Activated gamma-delta T cell treated with Interleukin-2 at 50 U/mL for 16 hours (primary cell): ENCODE results near the gene ADCY3.

Experiments used
- DNase-seq: peaks from one replicate; pipeline ENCODE4 v3.0.0-alpha.2; 2020

Gene ADCY3

DNA sequence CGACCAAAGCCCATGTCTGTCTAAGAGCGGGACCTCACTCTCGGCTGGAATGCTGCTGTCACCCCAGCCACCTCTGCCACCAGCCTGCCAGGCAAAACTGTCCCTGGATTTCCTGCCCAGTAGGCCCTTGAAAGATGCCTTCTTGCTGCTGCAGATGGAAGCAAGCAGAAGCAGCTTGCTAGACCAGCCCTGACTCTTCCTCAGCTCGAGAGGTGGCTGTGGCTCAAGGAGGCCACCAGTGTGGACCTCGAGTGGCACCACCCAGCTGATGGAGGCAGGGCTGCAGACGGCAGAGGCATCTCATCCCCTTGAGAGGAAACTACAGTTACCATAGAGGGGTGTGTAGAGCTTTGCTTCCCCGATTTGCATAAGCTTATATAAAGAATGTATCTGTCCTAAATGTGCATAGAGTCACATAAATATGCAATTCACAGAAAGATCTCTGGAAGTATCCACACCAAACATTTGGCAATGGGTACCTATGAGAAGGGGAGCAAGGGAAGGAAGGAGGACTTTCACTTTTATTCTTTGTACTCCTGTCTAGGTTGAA lies 20.6 kb downstream of the ADCY3 start:
- no peak for DNase-seq

DNA sequence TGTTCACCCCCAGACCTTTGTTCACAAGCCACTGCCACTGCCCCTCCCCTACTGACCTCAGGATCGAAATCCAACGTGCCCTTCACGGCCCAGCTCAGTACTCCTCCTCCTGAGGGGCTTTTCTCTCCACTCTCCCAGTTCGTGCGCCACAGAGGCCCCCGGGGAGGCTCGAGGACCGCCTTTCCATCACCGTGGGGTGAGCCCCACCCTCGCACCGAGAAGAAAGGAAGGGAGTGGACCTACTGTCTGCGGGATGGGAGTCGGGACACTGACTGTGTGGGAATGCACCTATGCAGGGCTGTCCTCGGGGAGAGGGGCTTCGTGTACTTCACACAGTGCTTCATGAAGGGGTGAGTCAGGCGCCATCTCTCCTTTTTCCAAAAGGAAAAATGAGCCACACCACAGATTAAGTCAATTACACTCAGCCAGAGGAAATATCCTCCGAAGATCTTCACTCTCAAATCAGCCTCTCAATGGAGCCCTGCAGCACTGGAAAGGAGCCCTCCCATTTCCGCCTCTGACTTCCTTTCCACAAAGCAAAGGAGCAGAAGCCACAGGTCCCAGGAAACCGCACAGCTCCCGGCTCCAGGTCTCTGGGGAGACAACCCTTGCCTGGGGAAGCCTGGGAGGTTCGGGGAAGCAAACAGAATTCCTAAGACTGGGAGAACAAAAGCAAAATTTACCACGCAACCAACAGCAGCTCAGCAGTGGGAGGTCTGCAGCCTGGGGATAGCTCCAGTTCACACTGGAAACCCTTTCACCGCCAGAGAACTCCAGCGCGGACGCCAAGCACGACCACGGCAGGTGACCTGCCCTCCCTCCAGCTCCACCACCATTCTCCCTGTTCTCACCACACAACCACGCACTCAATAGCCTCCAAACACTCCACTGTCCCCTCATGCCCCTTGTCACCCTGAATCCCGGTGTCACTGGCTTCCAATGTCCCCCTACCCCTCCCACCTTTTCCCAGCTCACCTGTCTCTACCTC lies 21.6 kb downstream of the ADCY3 start:
- DNase-seq, result no peak

DNA sequence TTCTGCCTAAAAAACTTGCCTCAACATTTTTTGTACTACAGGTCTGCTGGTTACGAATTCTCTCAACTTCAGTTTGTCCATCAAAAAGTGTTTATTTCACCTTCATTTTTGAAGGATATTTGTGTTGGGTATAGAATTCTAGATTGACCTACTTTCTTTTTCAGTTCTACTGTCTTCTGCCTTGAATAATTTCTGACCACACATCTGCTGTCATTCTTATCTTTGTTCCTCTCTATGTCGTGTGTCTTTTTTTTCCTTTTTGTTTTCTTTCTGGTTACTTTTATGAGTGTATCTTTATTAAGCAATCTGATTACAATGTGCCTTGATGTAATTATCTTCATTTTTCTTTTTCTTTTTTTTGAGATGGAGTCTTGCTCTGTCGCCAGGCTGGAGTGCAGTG lies 25.3 kb downstream of the ADCY3 start:
- no peak for DNase-seq

DNA sequence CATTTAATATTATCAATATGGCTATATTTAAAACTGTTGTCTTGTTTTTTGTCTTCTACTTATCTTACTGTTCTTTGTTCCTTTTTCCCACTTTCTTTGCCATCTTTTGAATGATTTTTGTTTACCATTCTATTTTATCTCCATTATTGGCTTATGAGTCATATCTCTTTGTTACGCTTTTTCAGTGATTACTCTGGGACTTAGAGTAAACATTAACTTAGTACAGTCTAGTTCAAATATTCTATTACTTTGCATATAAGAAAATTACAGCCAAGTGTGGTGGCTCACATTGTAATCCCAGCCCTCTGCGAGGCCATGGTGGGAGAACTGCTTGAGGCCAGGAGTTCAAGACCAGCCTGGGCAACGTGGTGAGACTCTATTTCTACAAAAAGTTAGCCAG lies 26.1 kb downstream of the ADCY3 start:
- DNase-seq, result no peak

DNA sequence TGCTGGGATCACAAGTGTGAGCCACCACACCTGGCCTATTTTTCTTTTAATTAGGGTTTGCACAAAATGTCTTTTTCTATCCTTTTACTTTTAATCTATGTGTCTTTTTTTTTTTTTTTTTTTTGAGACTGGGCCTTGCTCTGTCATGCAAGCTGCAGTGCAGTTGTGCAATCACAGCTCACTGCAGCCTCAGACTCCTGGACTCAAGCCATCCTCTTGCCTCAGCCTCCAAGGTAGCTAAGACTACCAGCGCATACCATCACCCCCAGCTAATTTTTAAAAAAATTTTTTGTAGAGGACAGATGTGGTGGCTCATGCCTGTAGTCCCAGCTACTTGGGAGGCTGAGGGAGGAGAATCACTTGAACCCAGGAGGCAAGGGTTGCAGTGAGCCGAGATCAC lies 27.1 kb downstream of the ADCY3 start:
- DNase-seq, result no peak

DNA sequence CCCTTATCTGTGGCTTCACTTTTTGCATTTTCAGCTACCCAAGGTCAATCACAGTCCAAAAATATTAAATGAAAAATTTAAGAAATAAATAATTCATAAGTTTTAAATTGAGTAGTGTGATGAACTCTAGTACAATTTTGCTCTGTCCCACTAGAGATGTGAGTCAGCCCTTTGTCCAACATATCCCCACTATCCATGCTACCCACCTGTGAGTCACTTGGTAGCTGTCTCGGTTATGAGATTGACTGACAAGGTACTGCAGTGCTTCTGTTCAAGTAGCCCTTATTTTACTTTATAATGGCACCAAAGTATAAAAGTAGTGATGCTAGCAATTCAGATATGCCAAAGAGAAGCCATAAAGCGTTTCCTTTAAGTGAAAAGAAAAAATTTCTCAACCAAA lies 28.8 kb downstream of the ADCY3 start:
- no peak for DNase-seq

DNA sequence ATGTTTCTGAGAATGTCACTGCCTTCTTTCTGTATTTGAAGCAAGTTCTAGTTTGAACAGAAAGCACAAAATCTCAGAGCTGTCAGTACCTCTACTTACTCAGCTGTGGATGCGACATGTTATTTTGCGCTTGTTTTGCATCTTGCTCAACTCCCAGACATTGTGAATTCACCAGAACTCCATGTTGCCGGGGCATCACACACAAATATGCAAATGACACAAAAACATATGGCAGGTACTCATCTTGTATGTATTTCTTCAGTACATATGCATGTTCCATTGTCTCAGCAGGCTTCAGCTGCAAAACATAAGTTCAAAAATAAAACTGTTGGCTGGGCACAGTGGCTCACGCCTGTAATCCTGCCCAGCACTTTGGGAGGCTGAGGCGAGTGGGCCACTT lies 30.8 kb downstream of the ADCY3 start:
- no peak for DNase-seq

DNA sequence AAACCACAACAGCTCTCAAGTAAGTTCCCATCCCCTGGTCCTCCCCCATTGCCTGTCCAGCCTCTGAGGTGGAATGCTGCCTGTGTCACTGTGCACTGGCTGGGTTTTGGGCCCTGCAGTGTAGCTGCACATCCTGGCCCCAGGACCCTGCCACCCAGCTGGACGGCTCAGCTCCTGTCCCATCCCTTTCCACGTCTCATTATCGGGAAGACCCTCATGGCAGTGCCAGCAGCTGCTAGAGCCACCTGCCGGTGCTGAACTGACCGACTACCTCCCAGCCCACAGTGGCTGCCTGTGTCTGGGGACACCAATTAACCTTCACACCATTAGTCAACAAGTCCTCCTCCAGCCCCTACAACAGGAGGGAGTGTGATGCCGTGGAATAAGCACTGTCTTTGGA lies 31.9 kb downstream of the ADCY3 start:
- no peak for DNase-seq

DNA sequence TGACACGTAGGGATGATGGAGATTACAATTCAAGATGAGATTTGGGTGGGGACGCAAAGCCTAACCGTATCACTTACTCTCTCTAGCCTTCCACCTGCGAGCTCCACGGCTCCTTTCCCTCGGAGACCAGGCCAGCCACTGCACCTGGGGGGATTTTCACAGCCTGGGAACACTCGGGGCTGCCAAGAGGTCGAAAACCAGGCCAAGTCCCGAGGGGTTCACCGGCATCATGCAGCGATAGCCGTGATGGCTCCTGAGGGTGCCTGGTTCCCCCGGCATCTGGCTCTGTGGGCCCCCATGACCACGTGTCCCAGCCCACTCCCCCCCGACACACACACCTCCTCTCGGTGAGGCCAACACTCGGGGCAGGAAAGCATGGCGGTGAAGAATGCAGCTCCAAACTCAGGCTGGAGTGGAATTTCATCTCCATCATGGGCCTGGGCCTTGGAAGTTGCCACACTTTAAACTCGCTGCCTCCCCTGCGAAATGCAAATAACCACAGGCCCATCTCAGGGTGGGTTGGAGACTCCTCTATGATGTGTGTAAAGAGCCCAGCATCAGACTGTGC lies 32.6 kb downstream of the ADCY3 start:
- no peak for DNase-seq

DNA sequence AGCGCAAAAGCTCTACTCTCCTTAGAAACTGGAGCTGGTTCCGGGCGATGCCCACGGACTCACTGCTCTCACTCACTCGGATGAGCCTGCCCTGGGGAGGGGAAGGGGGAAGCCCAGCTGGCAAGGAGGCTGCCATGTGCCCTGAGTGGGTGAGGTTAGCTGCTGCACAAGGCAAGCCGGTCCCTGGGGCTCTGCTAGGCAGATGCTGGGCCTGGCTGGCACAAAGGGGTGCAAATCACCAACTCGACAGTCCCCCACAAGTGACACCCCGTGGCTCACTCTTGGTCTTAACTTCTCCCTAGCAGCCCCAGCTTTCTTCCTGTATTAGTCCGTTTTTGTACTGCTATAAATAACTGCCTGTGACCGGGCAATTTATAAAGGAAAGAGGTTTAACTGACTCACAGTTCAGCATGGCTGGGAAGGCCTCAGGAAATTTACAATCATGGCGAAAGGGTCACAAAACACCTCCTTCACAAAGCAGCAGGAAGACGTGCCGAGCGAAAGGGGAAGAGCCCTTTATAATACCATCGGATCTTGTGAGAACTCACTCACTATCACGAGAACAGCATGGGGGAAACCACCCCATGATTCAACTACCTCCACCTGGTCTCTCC lies 33.2 kb downstream of the ADCY3 start:
- DNase-seq, result no peak

DNA sequence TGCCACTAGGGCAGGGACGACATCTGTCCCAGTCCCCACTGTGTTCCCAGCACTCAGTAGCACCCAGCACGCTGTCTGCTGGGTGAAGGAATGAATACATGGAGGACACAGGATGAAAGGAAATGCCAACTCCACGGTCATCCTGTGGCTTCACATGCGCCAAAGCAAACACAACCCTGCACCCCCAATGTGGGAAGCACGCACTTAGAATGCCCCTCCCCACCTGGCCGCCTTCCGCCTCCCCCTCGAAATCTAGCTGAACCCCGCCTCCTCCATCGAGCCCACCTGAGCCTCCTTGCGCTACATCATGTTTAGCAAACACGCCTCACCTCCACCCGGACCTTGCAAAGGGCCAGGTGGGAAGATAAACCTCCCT lies 33.9 kb downstream of the ADCY3 start:
- DNase-seq, result no peak

DNA sequence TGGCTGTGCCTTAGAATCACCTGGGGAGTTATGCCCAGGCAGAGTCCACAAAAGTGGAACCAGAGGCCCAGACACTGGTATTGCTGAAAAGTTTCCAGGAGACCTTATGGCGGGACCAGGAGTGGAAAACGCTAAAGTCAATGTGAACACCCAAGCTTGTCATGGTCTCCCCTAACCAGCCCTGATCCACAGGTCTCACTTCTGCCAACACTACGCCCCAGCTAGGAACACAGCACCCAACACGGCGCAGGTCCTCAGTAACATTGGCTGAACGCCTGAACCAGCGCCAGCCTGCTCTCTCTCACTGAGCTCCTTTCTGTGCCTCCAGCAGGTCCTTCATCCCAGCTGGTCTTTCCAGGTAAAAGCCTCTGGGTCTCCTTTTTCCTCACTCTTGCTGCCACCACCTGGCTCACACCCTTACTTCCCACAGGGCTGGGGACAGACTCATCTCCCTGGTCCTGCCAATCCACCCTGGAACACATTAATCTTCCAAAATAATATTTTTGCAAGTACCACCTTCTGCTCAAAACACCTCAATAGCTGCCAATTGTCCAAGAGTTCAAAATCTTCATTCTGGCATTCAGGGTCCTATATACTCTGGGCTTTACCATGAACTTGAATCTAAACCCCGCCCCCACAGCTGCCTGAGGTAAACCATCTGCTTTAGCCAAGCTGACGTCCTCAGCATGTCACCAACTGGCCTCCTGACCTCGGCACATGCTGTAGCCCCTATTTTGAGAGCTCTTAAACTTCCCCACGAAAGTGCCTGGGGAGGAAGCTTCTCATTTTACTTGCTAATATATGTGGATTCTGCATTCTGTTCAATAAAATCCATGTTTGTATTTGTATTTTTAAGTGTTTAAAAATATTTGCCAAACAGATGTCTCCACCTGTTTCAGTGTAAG lies 34.6 kb downstream of the ADCY3 start:
- no peak for DNase-seq

DNA sequence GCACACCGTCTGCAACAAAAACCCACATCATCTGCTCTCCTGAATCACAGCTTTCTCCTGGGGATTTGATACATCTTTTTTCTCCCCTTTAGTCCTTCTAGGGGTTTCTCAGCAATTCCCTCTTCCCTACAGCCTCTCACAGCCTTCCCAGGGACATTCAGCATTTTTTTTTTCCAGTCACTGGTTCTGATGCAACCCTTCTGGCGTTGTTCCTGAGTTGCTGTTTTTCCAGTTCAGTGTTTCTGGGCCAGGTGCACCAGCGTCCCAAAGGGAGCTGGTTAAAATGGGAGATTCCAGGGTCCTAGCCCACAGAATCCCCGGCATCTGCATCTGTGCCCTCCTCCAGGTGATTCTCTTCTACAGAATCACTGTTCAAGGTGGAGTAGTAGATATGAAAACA lies 36.1 kb downstream of the ADCY3 start:
- no peak for DNase-seq

DNA sequence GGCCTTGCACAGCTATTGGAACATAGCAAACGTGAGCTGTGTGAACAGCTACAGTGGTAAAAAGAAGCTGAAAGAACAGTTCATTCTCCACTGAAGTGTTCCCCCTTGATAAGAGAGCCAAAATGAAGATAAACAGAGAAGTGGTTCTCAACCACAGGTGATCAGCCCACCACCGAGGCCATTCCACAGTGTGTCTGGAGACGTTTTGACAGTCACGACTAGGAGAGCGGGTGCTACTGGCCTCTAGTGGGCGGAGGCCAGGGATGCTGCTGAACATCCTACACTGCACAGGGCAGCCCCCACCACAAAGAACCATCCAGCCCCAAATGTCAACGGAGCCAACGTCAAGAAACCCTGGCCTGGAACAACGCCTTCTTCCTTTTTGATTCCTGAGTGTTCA lies 38.4 kb downstream of the ADCY3 start:
- no peak for DNase-seq

DNA sequence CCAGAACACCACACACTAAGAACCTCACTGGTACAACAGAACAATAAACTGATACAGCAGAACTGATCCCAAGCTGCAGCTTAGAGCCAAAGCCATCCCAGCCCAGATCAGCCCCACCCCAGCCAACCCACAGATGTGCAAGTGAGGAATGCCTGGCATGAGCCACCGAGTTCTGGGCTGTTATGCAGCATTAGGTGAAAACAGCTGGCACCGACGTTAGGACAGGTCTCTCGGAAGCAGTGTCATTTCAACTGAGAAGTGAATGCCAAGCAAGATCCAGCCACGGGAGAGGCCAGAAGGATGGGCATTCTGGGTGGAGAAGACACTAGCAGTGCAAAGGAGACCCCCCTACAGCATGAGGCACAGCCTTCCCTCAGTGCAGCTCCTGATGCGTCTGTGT lies 38.9 kb downstream of the ADCY3 start:
- DNase-seq, result no peak

DNA sequence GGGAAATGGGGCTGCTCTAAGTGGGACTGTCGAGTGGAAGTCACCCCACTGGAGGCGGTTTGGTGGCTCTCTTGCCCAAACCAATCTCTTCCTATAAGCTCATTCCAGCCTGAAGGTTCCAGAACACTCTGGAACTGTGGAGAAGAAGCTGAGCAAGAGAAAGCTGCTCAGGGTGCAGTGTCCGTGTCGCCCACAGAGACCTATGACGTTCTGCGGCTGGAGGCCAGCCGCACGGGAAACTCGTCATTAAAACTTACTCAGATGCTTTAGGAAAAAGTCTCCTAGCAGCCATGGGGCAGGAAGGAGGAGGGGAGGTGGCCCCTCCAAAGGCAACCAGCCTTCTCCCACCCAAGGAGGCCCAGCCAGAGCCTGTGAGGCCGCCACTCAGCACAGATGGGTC lies 41.7 kb downstream of the ADCY3 start:
- DNase-seq, result no peak

DNA sequence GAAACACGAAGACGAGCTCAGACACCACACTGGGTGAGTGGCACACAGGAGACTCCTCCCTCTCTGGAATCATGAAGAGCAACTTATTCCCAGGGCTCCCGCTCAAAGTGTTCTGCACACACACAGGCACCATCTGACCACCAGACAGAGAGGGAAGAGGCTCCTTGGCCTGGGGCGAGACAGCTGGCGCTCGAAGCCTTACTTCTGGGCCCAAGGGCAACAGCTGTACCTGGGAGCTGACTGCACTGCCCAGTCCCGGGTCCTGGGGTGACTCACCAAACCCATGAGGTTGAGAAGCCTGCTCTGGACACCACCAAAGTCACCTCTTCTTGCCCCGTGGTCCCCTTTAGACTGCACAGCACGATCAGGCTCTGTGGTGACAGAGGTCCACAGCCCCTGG lies 42.4 kb downstream of the ADCY3 start:
- DNase-seq, result no peak

DNA sequence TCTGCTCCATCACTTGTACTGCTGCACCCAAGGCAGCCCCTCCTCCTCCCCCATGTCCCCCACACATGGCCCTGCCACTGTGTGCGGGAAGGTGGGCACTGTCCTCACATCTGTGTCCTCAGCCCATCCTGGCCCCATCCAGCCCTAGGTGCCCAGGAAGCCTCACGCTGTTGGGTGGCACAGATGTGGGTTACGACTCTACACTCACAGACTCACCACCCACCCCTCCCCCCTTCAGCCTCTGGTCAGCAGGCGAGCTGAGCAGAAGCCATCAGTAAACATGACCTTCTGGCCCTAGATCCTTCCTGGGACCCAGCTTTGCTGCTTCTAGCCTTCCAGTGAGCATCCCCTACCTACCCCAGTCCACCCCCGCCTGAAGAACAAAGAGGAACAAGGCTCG lies 43.0 kb downstream of the ADCY3 start:
- no peak for DNase-seq

DNA sequence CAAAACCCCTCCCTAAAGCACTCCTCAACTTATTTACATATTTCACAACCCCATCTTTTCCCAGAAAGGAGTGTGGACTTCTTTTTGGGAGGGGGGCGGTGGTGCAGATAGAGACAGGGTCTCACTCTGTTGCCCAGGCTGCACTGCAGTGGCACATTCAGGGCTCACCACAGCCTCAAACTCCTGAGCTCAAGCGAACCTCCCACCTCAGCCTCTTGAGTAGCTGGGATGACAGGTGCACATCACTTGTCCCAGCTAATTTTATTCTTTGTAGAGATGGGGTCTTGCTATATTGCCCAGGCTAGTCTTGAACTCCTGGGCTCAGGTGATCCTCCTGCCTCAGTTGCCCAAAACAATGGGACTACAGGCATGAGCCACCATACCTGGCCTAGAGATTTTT lies 44.1 kb downstream of the ADCY3 start:
- no peak for DNase-seq

DNA sequence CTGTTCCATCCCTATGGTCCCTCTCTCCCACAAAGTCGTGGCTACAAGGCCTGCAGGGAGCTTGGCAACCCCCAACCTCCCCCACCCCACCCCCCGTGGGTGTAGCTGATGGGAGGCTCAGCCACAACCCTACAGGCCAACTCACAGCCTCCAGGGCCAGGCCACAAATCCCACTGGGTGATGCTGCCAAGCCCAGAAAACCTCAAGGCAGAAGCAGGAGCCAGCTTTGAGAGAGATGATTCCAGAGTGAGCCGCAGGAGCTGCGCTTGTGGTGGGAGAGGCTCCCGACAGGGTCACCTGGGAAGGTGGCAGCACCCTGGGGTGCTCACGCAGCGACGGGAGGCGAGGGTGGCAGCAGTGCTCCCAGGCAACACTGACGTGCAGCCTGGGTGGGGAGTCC lies 44.8 kb downstream of the ADCY3 start:
- DNase-seq, result no peak

DNA sequence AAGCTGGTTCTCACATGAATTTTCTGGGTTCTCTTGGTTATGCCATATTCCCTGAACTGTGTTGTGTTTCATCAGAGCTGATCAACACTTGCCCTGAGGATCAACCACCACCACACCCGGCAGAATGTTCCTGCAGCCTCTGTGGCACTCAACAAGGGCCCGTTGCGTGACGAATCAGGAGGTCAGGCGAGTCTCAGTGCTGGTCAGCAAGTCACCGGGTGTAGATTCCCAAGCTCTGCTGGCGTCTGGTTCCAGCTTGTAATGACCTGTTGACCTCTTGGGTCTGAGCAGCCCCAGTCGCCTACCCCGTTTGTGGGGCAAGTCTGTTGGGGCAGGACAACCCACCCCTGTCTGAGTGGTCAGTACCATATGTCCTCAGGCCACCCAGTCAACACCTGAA lies 46.0 kb downstream of the ADCY3 start:
- no peak for DNase-seq

DNA sequence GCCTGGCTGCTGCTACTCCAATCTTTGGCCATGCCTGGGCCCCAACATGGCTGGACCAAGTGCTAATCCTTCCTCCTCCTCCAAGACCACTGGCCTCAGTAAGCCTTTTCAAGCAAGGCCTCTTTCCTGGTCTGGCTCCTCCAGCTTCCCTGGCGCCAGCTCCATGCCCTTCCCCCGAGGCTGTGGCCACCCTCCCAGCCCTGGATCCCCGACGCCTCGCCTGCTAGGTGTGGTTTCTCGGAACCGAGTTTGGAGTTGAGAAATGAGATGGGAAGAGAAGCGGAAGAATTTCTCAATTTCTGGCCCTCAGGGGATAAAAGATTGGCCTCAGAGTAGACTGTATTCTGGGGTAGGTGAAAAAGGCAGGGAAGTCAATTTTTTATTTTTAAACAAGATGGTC lies 46.4 kb downstream of the ADCY3 start:
- DNase-seq, result no peak
